ENCODE data around the gene JADE2. TPM values are rescaled to one million over a fixed set of nuclear protein-coding genes. Genes with fewer than 3 reads are reported as not detected.
"Not testable (repeated sequence)": the region's sequence is repeated elsewhere in the genome, so short reads cannot be mapped to it uniquely, and the experiment has no call there.

JADE2 gene
- total and polyA plus RNA-seq, 2 experiments from 2014 or later, result 16.2 to 40.8 TPM

- TF ChIP-seq ZNF331 (CRISPR knock-in tag; IDR thresholded peaks at IDR 0.05; ENCODE audit: low read depth) (no peak), JUNB (IDR thresholded peaks at IDR 0.05; ENCODE audit: unreplicated experiment) (no peak), STAT1 (IDR thresholded peaks at IDR 0.05; ENCODE audit: unreplicated experiment) (no peak), CREB1 (CRISPR knock-in tag; IDR thresholded peaks at IDR 0.05; ENCODE audit: low read depth) (no peak)
These were observed 29.9 kb downstream of the JADE2 start (continued) for GRCh38 chr5:134555223-134555889.

- no peak for TF ChIP-seq JUNB (IDR thresholded peaks at IDR 0.05; ENCODE audit: unreplicated experiment)
- no peak for TF ChIP-seq ZNF462 (CRISPR knock-in tag; IDR thresholded peaks at IDR 0.05)
- TF ChIP-seq STAT1 (IDR thresholded peaks at IDR 0.05; ENCODE audit: unreplicated experiment), result no peak
- TF ChIP-seq POLR2AphosphoS5 (IDR thresholded peaks at IDR 0.05; ENCODE audit: low read depth), result no peak
- 0 out of 4 replicates have a peak, but pooled peaks of 1 of the 2 experiments have one; percentile 12 for TF ChIP-seq CTCF (conservative IDR thresholded peaks at IDR 0.05; ENCODE audit: low read depth in 2 of 2)
- TF ChIP-seq EZH2 (IDR thresholded peaks at IDR 0.05; ENCODE audit: low read depth, unreplicated experiment), result no peak
- H3K4me3 Mint-ChIP-seq, result no peak overlapping the region
- DNase-seq (ENCODE audit: low spot score), result peak; percentile 75
- Histone ChIP-seq H3K9me2 (ENCODE audit: insufficient read depth) (no peaks in the 10 kb centered on the region), H3K27ac (ENCODE audit: low read depth) (peak overlapping the region; percentile 81), H2AFZ (no peak overlapping the region), H3K36me3 (ENCODE audit: insufficient read depth) (0 out of 2 replicates have a peak, but pooled peaks cover 4% of the 10 kb centered on the region), H3K79me2 (replicated peaks; ENCODE audit: insufficient read depth) (peaks cover 5% of the 10 kb centered on the region), H3K4me3 (no peak overlapping the region), H3K27me3 (ENCODE audit: insufficient read depth) (no peaks in the 10 kb centered on the region), H3K4me1 (ENCODE audit: insufficient read depth) (peaks cover 3% of the 10 kb centered on the region; the same call in 1 of the 2 replicates), H3F3A (replicated peaks; ENCODE audit: low read depth) (peaks cover 10% of the 10 kb centered on the region; the same call in 1 of the 2 replicates), H4K20me1 (replicated peaks; ENCODE audit: insufficient read depth) (peaks cover 6% of the 10 kb centered on the region), H3K4me2 (no peak overlapping the region)
- peak; percentile 61 for ATAC-seq
- peaks cover 21% of the 10 kb centered on the region for H3K4me1 Mint-ChIP-seq
- peaks cover 69% of the 10 kb centered on the region for H3K36me3 Mint-ChIP-seq (ENCODE audit: low read depth)
- no peaks in the 10 kb centered on the region for H3K9me3 Mint-ChIP-seq
- peaks cover 13% of the 10 kb centered on the region for H3K27me3 Mint-ChIP-seq (ENCODE audit: insufficient read depth, low read depth, poor library complexity)
- H3K27ac Mint-ChIP-seq, result peak overlapping the region; percentile 84
These were observed 30.4 kb downstream of the JADE2 start for GRCh38 chr5:134555890-134556311.

GRCh38 chr5:134556588-134556987 lies 31.1 kb downstream of the JADE2 start:
- not testable (repeated sequence) for H3K4me3 Mint-ChIP-seq; H3F3A ChIP-seq (replicated peaks; ENCODE audit: low read depth); H3K9me3 Mint-ChIP-seq; H3K4me1 ChIP-seq (ENCODE audit: insufficient read depth); H3K9me2 ChIP-seq (ENCODE audit: insufficient read depth); H4K20me1 ChIP-seq (replicated peaks; ENCODE audit: insufficient read depth); DNase-seq (ENCODE audit: low spot score); H3K4me3 ChIP-seq; H3K4me2 ChIP-seq; H3K79me2 ChIP-seq (replicated peaks; ENCODE audit: insufficient read depth); H3K27ac Mint-ChIP-seq; H3K36me3 ChIP-seq (ENCODE audit: insufficient read depth); H2AFZ ChIP-seq; H3K27me3 ChIP-seq (ENCODE audit: insufficient read depth); ATAC-seq; H3K27ac ChIP-seq (ENCODE audit: low read depth)
- H3K36me3 Mint-ChIP-seq (ENCODE audit: low read depth), result peaks cover 73% of the 10 kb centered on the region
- H3K4me1 Mint-ChIP-seq, result peaks cover 20% of the 10 kb centered on the region
- peaks cover 13% of the 10 kb centered on the region for H3K27me3 Mint-ChIP-seq (ENCODE audit: insufficient read depth, low read depth, poor library complexity)

Measured in GM23338 (cell line).